ENCODE data around the gene JPH2. TPM values are rescaled to one million over a fixed set of nuclear protein-coding genes. Genes with fewer than 3 reads are reported as not detected.

JPH2 gene
- total and polyA plus RNA-seq, 2 donors, result 0.14 to 2.0 TPM

DNA sequence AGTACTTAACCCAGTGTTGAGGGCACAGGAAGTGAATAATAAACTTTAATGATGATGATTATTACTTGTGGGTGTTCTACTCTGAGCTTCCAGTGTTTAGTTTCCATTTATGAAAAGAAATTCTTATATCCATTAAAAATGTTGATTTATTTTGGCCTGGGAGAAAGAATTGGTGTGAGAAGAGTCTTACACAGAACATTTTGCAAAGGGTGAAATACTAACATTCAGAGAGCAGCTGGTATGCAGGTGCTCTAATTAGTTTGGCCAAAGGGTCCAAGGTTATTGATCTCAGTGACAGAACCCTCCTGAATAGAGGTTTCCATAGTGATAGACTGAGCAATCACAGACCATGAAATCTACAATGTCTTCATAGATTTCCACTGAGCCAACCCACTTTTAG, 19.1 kb upstream of the JPH2 start:
- H3K27ac ChIP-seq (ENCODE audit: low read depth in 1 of 2, low read length in 1 of 2), result no peak overlapping the region
- peaks cover 20 to 24% of the 10 kb centered on the region in 2 donors for H3K36me3 ChIP-seq (ENCODE audit: control insufficient read depth in 2 of 2, insufficient read depth in 2 of 2, low read length in 1 of 2)
- peaks cover under 1 to 11% of the 10 kb centered on the region in 2 donors for H3K4me1 ChIP-seq (ENCODE audit: control insufficient read depth in 2 of 2, insufficient read depth in 2 of 2, low read length in 2 of 2)

DNA sequence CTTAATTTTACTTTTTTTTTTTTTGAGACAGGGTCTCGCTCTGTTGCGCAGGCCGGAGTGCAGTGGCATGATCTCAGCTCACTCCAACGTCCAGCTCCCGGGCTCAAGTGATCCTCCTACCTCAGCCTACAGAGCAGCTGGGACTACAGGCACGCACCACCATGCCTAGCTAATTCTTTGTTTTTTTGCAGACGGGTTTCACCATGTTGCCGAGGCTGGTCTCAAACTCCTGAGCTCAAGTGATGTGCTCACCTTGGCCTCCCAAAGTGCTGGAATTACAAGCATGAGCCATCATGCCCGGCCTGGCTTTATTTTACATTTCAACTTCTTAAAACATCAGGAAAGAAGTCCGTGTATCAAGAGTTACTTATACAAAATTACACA, 17.8 kb upstream of the JPH2 start:
- Histone ChIP-seq H3K9me3 (ENCODE audit: control insufficient read depth in 2 of 2, insufficient read depth in 1 of 2, low read length in 1 of 2) (no peaks in the 10 kb centered on the region), H3K27ac (ENCODE audit: low read depth in 1 of 2, low read length in 1 of 2) (no peak overlapping the region), H3K4me1 (ENCODE audit: control insufficient read depth in 2 of 2, insufficient read depth in 2 of 2, low read length in 2 of 2) (peaks cover 0 to 11% of the 10 kb centered on the region in 2 donors), H3K36me3 (ENCODE audit: control insufficient read depth in 2 of 2, insufficient read depth in 2 of 2, low read length in 1 of 2) (peaks cover 28 to 34% of the 10 kb centered on the region in 2 donors), H3K4me3 (ENCODE audit: low read length in 2 of 2) (no peak overlapping the region), H3K27me3 (ENCODE audit: control insufficient read depth in 2 of 2, insufficient read depth in 1 of 2, low read length in 1 of 2) (no peaks in the 10 kb centered on the region)
- WGBS, result 98% methylated on average over 10 of the region's 10 CpGs
- no peak for DNase-seq (ENCODE audit: low read depth in 6 of 9, low spot score in 9 of 9)

More for the DNA sequence above, 19.1 kb upstream of the JPH2 start:
- no peak for DNase-seq (ENCODE audit: low read depth in 6 of 9, low spot score in 9 of 9)
- no peaks in the 10 kb centered on the region for H3K27me3 ChIP-seq (ENCODE audit: control insufficient read depth in 2 of 2, insufficient read depth in 1 of 2, low read length in 1 of 2)
- H3K4me3 ChIP-seq (ENCODE audit: low read length in 2 of 2), result no peak overlapping the region
- no peaks in the 10 kb centered on the region for H3K9me3 ChIP-seq (ENCODE audit: control insufficient read depth in 2 of 2, insufficient read depth in 1 of 2, low read length in 1 of 2)

DNA sequence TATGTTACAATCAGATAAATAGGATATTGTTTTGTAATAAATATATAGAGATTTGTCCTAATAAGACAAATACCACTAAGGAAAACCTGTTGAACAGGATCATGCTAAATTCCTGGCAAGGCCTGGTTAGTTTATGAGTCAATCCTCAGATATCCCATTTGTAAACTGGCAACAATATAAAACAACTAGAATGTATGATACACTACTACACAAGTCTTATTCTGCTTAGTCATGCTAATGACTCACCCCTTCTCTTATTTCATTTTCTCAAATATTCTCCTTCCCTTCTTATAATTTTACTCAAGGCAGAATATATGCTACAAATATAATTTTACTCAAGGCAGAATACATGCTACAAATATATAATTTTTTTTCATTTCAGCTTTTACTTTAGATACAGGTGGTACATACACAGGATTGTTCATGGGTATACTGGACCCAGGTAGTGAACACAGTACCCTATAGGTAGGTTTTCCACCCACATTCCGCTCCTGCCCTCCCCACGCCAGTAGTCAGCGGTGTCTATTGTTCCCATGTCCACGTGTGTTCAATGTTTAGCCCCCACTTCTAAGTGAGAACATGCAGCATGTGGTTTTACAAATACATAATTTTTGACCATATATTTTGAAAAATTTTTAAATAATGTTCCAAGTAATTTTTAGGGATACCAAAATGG, 17.3 kb upstream of the JPH2 start:
- 98% methylated on average over 4 of the region's 4 CpGs for WGBS
- H3K4me1 ChIP-seq (ENCODE audit: control insufficient read depth in 2 of 2, insufficient read depth in 2 of 2, low read length in 2 of 2), result peaks cover 0 to 6% of the 10 kb centered on the region in 2 donors
- H3K27ac ChIP-seq (ENCODE audit: low read depth in 1 of 2, low read length in 1 of 2), result no peak overlapping the region
- no peak overlapping the region for H3K4me3 ChIP-seq (ENCODE audit: low read length in 2 of 2)
- no peaks in the 10 kb centered on the region for H3K9me3 ChIP-seq (ENCODE audit: control insufficient read depth in 2 of 2, insufficient read depth in 1 of 2, low read length in 1 of 2)
- peaks cover 29 to 38% of the 10 kb centered on the region in 2 donors for H3K36me3 ChIP-seq (ENCODE audit: control insufficient read depth in 2 of 2, insufficient read depth in 2 of 2, low read length in 1 of 2)
- H3K27me3 ChIP-seq (ENCODE audit: control insufficient read depth in 2 of 2, insufficient read depth in 1 of 2, low read length in 1 of 2), result no peaks in the 10 kb centered on the region
- DNase-seq (ENCODE audit: low read depth in 6 of 9, low spot score in 9 of 9), result no peak

DNA sequence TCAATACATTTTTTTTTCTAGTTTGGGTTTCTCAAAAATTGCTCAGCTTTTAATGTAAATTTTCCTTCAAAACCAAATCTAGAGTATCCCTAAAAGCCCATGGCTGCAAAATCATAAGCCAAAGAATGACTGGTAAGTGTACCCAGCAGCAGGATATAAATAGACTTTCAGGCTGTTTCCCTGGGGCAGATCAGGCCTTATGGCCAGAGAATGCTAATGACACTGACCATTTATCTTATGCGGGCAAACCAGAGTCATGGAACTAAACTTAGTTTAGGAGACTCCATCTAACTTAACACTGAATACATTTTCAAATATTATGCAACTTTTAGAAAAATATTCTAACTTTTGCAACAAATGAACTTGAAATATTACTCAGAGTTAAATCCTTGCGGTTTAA, 16.2 kb upstream of the JPH2 start:
- H3K36me3 ChIP-seq (ENCODE audit: control insufficient read depth in 2 of 2, insufficient read depth in 2 of 2, low read length in 1 of 2), result peaks cover 37 to 44% of the 10 kb centered on the region in 2 donors
- no peak for DNase-seq (ENCODE audit: low read depth in 6 of 9, low spot score in 9 of 9)
- H3K27ac ChIP-seq (ENCODE audit: low read depth in 1 of 2, low read length in 1 of 2), result peak overlapping the region; percentile 35 to 58
- no peak overlapping the region for H3K4me3 ChIP-seq (ENCODE audit: low read length in 2 of 2)
- no peaks in the 10 kb centered on the region for H3K9me3 ChIP-seq (ENCODE audit: control insufficient read depth in 2 of 2, insufficient read depth in 1 of 2, low read length in 1 of 2)
- no peaks in the 10 kb centered on the region for H3K4me1 ChIP-seq (ENCODE audit: control insufficient read depth in 2 of 2, insufficient read depth in 2 of 2, low read length in 2 of 2)
- WGBS, result 76% methylated on average over 2 of the region's 2 CpGs
- H3K27me3 ChIP-seq (ENCODE audit: control insufficient read depth in 2 of 2, insufficient read depth in 1 of 2, low read length in 1 of 2), result no peaks in the 10 kb centered on the region

DNA sequence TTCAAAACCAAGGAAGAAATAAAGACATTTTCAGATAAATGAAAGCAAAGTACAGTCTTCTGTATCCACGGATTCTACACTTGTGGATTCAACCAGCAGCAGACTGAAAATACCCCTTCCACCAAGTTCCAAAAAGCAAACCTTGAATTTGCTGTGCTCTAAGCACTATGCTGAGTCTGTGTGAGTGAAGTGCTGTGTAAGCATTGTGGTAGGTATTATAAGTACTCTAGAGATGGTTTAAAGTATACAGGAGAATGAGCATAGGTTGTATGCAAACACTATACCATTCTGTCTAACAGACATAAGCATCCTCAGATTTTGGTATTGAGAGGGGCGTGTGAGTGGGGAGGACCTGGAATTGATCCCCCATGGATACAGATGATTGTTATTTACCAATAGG, 14.0 kb upstream of the JPH2 start:
- H3K9me3 ChIP-seq (ENCODE audit: control insufficient read depth in 2 of 2, insufficient read depth in 1 of 2, low read length in 1 of 2), result no peaks in the 10 kb centered on the region
- H3K27me3 ChIP-seq (ENCODE audit: control insufficient read depth in 2 of 2, insufficient read depth in 1 of 2, low read length in 1 of 2), result no peaks in the 10 kb centered on the region
- peaks cover 50 to 59% of the 10 kb centered on the region in 2 donors for H3K36me3 ChIP-seq (ENCODE audit: control insufficient read depth in 2 of 2, insufficient read depth in 2 of 2, low read length in 1 of 2)
- H3K27ac ChIP-seq (ENCODE audit: low read depth in 1 of 2, low read length in 1 of 2), result peak overlapping the region in 1 of 2 donors; percentile 18
- H3K4me1 ChIP-seq (ENCODE audit: control insufficient read depth in 2 of 2, insufficient read depth in 2 of 2, low read length in 2 of 2), result no peaks in the 10 kb centered on the region
- H3K4me3 ChIP-seq (ENCODE audit: low read length in 2 of 2), result no peak overlapping the region
- DNase-seq (ENCODE audit: low read depth in 6 of 9, low spot score in 9 of 9), result no peak
- WGBS, result 50% methylated on average over 2 of the region's 2 CpGs

DNA sequence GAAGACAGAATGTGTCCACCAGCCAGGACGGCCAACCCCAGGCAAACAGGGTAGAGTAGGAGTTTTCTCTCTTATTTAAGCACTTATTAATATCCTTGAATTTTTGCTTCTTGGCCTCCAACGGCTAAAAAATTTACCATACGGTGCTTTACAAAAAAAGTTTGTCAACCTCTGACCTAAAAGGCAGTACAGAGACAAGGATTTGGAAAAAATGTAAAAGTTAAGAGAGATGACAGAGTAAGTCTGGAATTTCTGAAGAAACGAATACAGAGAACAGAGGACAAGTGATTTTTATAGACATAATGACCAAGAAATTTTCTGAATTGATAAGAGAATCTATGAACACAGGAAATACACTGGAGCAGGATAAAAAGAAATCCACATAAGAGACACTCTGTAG, 13.4 kb upstream of the JPH2 start:
- H3K9me3 ChIP-seq (ENCODE audit: control insufficient read depth in 2 of 2, insufficient read depth in 1 of 2, low read length in 1 of 2), result no peaks in the 10 kb centered on the region
- no peaks in the 10 kb centered on the region for H3K27me3 ChIP-seq (ENCODE audit: control insufficient read depth in 2 of 2, insufficient read depth in 1 of 2, low read length in 1 of 2)
- 95% methylated on average over 4 of the region's 4 CpGs for WGBS
- DNase-seq (ENCODE audit: low read depth in 6 of 9, low spot score in 9 of 9), result no peak
- no peak overlapping the region for H3K27ac ChIP-seq (ENCODE audit: low read depth in 1 of 2, low read length in 1 of 2)
- H3K4me1 ChIP-seq (ENCODE audit: control insufficient read depth in 2 of 2, insufficient read depth in 2 of 2, low read length in 2 of 2), result no peaks in the 10 kb centered on the region
- H3K36me3 ChIP-seq (ENCODE audit: control insufficient read depth in 2 of 2, insufficient read depth in 2 of 2, low read length in 1 of 2), result peaks cover 45 to 54% of the 10 kb centered on the region in 2 donors
- H3K4me3 ChIP-seq (ENCODE audit: low read length in 2 of 2), result no peak overlapping the region

DNA sequence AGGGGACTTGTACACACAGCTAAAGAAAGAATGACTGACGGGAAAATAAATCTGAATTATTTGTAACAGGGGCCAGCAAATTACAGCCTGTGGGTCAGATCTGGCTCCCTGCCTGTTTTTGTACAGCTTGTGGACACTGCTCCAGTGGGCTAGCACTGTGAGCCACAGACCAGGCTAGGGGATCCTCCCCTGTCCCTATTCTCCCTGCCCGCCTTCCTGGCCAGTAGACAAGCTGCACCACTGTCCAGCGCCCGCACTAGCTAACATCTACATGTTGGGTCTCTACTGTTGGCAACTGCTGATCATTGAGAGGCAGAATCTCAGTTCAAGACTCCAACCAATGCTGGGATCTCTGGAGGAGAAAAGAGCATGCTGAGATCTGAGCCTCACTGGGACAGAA, 12.9 kb upstream of the JPH2 start:
- H3K4me1 ChIP-seq (ENCODE audit: control insufficient read depth in 2 of 2, insufficient read depth in 2 of 2, low read length in 2 of 2), result no peaks in the 10 kb centered on the region
- H3K36me3 ChIP-seq (ENCODE audit: control insufficient read depth in 2 of 2, insufficient read depth in 2 of 2, low read length in 1 of 2), result peaks cover 42 to 53% of the 10 kb centered on the region in 2 donors
- H3K9me3 ChIP-seq (ENCODE audit: control insufficient read depth in 2 of 2, insufficient read depth in 1 of 2, low read length in 1 of 2), result no peaks in the 10 kb centered on the region
- no peaks in the 10 kb centered on the region for H3K27me3 ChIP-seq (ENCODE audit: control insufficient read depth in 2 of 2, insufficient read depth in 1 of 2, low read length in 1 of 2)
- no peak overlapping the region for H3K4me3 ChIP-seq (ENCODE audit: low read length in 2 of 2)
- DNase-seq (ENCODE audit: low read depth in 6 of 9, low spot score in 9 of 9), result no peak
- H3K27ac ChIP-seq (ENCODE audit: low read depth in 1 of 2, low read length in 1 of 2), result no peak overlapping the region
- WGBS, result 95% methylated on average over 4 of the region's 4 CpGs

DNA sequence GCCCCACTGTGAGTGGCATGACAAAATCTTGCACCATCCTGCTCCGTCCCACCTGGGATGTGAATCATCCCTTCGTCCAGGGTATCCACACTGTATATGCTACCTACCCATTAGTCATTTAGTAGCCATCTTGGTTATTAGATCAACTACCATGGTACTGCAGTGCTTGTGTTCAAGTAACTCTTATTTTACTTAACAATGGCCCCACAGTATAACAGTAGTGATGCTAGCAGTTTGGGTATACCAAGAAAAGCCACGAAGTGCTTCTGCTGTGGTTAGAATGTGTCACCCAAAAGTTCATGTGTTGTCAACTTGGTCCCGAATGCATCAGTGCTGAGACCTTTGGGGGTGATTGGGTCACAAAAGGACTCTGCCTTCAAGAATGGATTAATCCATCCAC, 11.9 kb upstream of the JPH2 start:
- peak in 1 of 9 donors; percentile 15 for DNase-seq (ENCODE audit: low read depth in 6 of 9, low spot score in 9 of 9)
- Histone ChIP-seq H3K36me3 (ENCODE audit: control insufficient read depth in 2 of 2, insufficient read depth in 2 of 2, low read length in 1 of 2) (peaks cover 37 to 50% of the 10 kb centered on the region in 2 donors), H3K4me1 (ENCODE audit: control insufficient read depth in 2 of 2, insufficient read depth in 2 of 2, low read length in 2 of 2) (no peaks in the 10 kb centered on the region), H3K27ac (ENCODE audit: low read depth in 1 of 2, low read length in 1 of 2) (no peak overlapping the region), H3K9me3 (ENCODE audit: control insufficient read depth in 2 of 2, insufficient read depth in 1 of 2, low read length in 1 of 2) (no peaks in the 10 kb centered on the region), H3K4me3 (ENCODE audit: low read length in 2 of 2) (no peak overlapping the region), H3K27me3 (ENCODE audit: control insufficient read depth in 2 of 2, insufficient read depth in 1 of 2, low read length in 1 of 2) (no peaks in the 10 kb centered on the region)
- 77% methylated on average over 4 of the region's 4 CpGs for WGBS

DNA sequence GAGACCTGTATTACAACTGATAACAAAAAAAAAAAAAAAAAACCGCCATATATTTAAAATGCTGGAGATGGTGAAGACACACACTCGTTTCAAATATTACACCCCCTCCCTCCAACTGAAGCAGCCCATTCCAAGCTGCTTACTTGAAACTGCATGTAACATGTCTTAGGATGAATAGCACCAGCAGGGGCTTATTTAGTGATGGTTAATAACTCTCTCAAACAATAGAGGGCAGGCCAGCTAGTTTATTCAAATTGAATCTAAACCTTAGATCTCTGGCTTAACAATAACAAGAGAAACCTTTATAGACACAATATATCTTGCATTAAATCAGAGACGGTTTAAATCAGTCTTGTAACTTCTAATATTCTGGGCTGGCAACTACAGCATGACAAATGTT, 9.3 kb upstream of the JPH2 start:
- Histone ChIP-seq H3K36me3 (ENCODE audit: control insufficient read depth in 2 of 2, insufficient read depth in 2 of 2, low read length in 1 of 2) (peaks cover 33 to 40% of the 10 kb centered on the region in 2 donors), H3K4me3 (ENCODE audit: low read length in 2 of 2) (no peak overlapping the region), H3K9me3 (ENCODE audit: control insufficient read depth in 2 of 2, insufficient read depth in 1 of 2, low read length in 1 of 2) (no peaks in the 10 kb centered on the region), H3K4me1 (ENCODE audit: control insufficient read depth in 2 of 2, insufficient read depth in 2 of 2, low read length in 2 of 2) (no peaks in the 10 kb centered on the region), H3K27me3 (ENCODE audit: control insufficient read depth in 2 of 2, insufficient read depth in 1 of 2, low read length in 1 of 2) (no peaks in the 10 kb centered on the region), H3K27ac (ENCODE audit: low read depth in 1 of 2, low read length in 1 of 2) (no peak overlapping the region)
- DNase-seq (ENCODE audit: low read depth in 6 of 9, low spot score in 9 of 9), result no peak
- 89% methylated on average over 3 of the region's 3 CpGs for WGBS
